GM19023 (cell line): Measurements from ENCODE around the gene AEN.

Experiments
- ATAC-seq: cut with Tn5 transposase; IDR thresholded peaks from one replicate; pipeline ENCODE4 v1.9.1; 2021; ENCODE audit warnings: mild to moderate bottlenecking, moderate library complexity; ENCODE audit not compliant: unreplicated experiment

Gene AEN

GRCh38 chr15:88649753-88650551 lies 28.8 kb downstream of the AEN start:
- ATAC-seq: no peak

- no peak for ATAC-seq
Measured at GRCh38 chr15:88650556-88650955, 29.4 kb downstream of the AEN start.

GRCh38 chr15:88651136-88651732 lies 30.1 kb downstream of the AEN start:
- ATAC-seq: no peak

- no peak for ATAC-seq
Measured at GRCh38 chr15:88651971-88652370, 30.8 kb downstream of the AEN start.

GRCh38 chr15:88652456-88653199 lies 31.5 kb downstream of the AEN start:
- ATAC-seq: no peak

GRCh38 chr15:88653200-88654064 lies 32.3 kb downstream of the AEN start:
- ATAC-seq: no peak

GRCh38 chr15:88654430-88655102 lies 33.4 kb downstream of the AEN start:
- ATAC-seq: no peak

- ATAC-seq: no peak
Measured at GRCh38 chr15:88655103-88655553, 34.0 kb downstream of the AEN start.

GRCh38 chr15:88655800-88656488 lies 34.8 kb downstream of the AEN start:
- ATAC-seq: no peak

- ATAC-seq: peak; percentile 86
Measured at GRCh38 chr15:88656760-88657221, 35.7 kb downstream of the AEN start.

GRCh38 chr15:88657326-88658069 lies 36.4 kb downstream of the AEN start:
- ATAC-seq: no peak

GRCh38 chr15:88658070-88658965 lies 37.2 kb downstream of the AEN start:
- no peak for ATAC-seq

- no peak for ATAC-seq
Measured at GRCh38 chr15:88658972-88659931, 38.1 kb downstream of the AEN start.

GRCh38 chr15:88661041-88661700 lies 40.0 kb downstream of the AEN start:
- no peak for ATAC-seq

- ATAC-seq: no peak
Measured at GRCh38 chr15:88661761-88662556, 40.8 kb downstream of the AEN start.
